H9 (cell line): ENCODE data around the gene GRID1. TPM values are rescaled to one million over a fixed set of nuclear protein-coding genes. Genes with fewer than 3 reads are reported as not detected.

ENCODE experiments used
- DNase-seq: peaks from one replicate; pipeline ENCODE4 v3.0.0-alpha.2; 2017
- H2AFZ ChIP-seq: one replicate; pipeline ENCODE4 v1.6.1; 2013; ENCODE audit warnings: mild to moderate bottlenecking, low read length, control low read depth, moderate library complexity
- H2AK5ac ChIP-seq: 2 replicates; pipeline ENCODE4 v1.6.1; 2013; ENCODE audit warnings: low read length, control low read depth, mixed read lengths; ENCODE audit not compliant: insufficient read length
- H2BK120ac ChIP-seq: one replicate; pipeline ENCODE4 v1.6.1; 2013; ENCODE audit warnings: low read depth, mild to moderate bottlenecking, low read length, control low read depth, inconsistent platforms; ENCODE audit not compliant: poor library complexity, severe bottlenecking
- H2BK12ac ChIP-seq: 2 replicates; pipeline ENCODE4 v1.6.1; 2013; ENCODE audit warnings: low read length, control low read depth, mixed read lengths, low read depth; ENCODE audit not compliant: insufficient read length
- H2BK15ac ChIP-seq: 2 replicates; pipeline ENCODE4 v1.6.1; 2013; ENCODE audit warnings: low read depth, low read length, control low read depth
- H2BK20ac ChIP-seq: one replicate; pipeline ENCODE4 v1.6.1; 2013; ENCODE audit warnings: low read depth, mild to moderate bottlenecking, low read length, control low read depth, inconsistent platforms; ENCODE audit not compliant: poor library complexity, severe bottlenecking
- H2BK5ac ChIP-seq: 2 replicates; pipeline ENCODE4 v1.6.1; 2013; ENCODE audit warnings: low read length, control low read depth, mixed read lengths; ENCODE audit not compliant: insufficient read length
- H3K14ac ChIP-seq: 2 replicates; pipeline ENCODE4 v1.6.1; 2013; ENCODE audit warnings: low read length, control low read depth; ENCODE audit not compliant: insufficient read depth
- H3K18ac ChIP-seq: 2 replicates; pipeline ENCODE4 v1.6.1; 2013; ENCODE audit warnings: low read depth, mild to moderate bottlenecking, mixed read lengths, low read length, control low read depth; ENCODE audit not compliant: insufficient read length
- H3K23ac ChIP-seq: 2 replicates; pipeline ENCODE4 v1.6.1; 2013; ENCODE audit warnings: low read length, control low read depth, mixed read lengths, low read depth; ENCODE audit not compliant: insufficient read length
- H3K23me2 ChIP-seq: 2 replicates; pipeline ENCODE4 v1.6.1; 2013; ENCODE audit warnings: low read depth, mild to moderate bottlenecking, mixed read lengths, low read length, control low read depth; ENCODE audit not compliant: insufficient read length, poor library complexity, severe bottlenecking
- H3K27ac ChIP-seq: 2 replicates; pipeline ENCODE4 v1.5.1; 2013; ENCODE audit warnings: low read length, control low read depth, mixed read lengths, low read depth; ENCODE audit not compliant: insufficient read length
- H3K27me3 ChIP-seq: 2 replicates; pipeline ENCODE4 v1.6.1; 2013; ENCODE audit warnings: low read length, control low read depth, inconsistent platforms; ENCODE audit not compliant: insufficient read depth
- H3K4ac ChIP-seq: 2 replicates; pipeline ENCODE4 v1.6.1; 2013; ENCODE audit warnings: low read depth, mild to moderate bottlenecking, control low read depth, inconsistent platforms, low read length, moderate library complexity
- H3K4me1 ChIP-seq: 2 replicates; pipeline ENCODE4 v1.6.1; 2013; ENCODE audit warnings: low read length, control low read depth, inconsistent platforms; ENCODE audit not compliant: insufficient read depth
- H3K4me2 ChIP-seq: 2 replicates; pipeline ENCODE4 v1.6.1; 2013; ENCODE audit warnings: low read length, control low read depth, mixed read lengths; ENCODE audit not compliant: insufficient read length, insufficient read depth
- H3K56ac ChIP-seq: 2 replicates; pipeline ENCODE4 v1.6.1; 2013; ENCODE audit warnings: low read depth, mild to moderate bottlenecking, mixed read lengths, low read length, control low read depth; ENCODE audit not compliant: insufficient read length
- H3K79me1 ChIP-seq: 2 replicates; pipeline ENCODE4 v1.6.1; 2013; ENCODE audit warnings: low read depth, mild to moderate bottlenecking, moderate library complexity, low read length, control low read depth, inconsistent platforms; ENCODE audit not compliant: insufficient read depth, poor library complexity, severe bottlenecking
- H3K79me2 ChIP-seq: 2 replicates; pipeline ENCODE4 v1.6.1; 2013; ENCODE audit warnings: low read length, control low read depth, inconsistent platforms; ENCODE audit not compliant: insufficient read depth
- H3K9ac ChIP-seq: 2 replicates; pipeline ENCODE4 v1.6.1; 2013; ENCODE audit warnings: low read length, control low read depth, mixed read lengths; ENCODE audit not compliant: insufficient read length; ENCODE audit errors: extremely low read depth
- H3K9me3 ChIP-seq: one replicate; pipeline ENCODE4 v1.6.1; 2013; ENCODE audit warnings: low read depth, low read length, inconsistent platforms; ENCODE audit not compliant: control insufficient read depth
- H3T11ph ChIP-seq: one replicate; pipeline ENCODE4 v1.6.1; 2013; ENCODE audit warnings: mild to moderate bottlenecking, low read length, control low read depth, inconsistent platforms
- H4K20me1 ChIP-seq: one replicate; pipeline ENCODE4 v1.6.1; 2013; ENCODE audit not compliant: control insufficient read depth, insufficient read length, insufficient read depth
- H4K5ac ChIP-seq: 2 replicates; pipeline ENCODE4 v1.6.1; 2013; ENCODE audit warnings: low read depth, mild to moderate bottlenecking, mixed read lengths, low read length, control low read depth; ENCODE audit not compliant: insufficient read length
- H4K8ac ChIP-seq: replicated peaks from 2 replicates; pipeline ENCODE4 v1.6.1; 2013; ENCODE audit warnings: low read length, control low read depth, mixed read lengths, low read depth; ENCODE audit not compliant: insufficient read length
- H4K91ac ChIP-seq: 2 replicates; pipeline ENCODE4 v1.6.1; 2013; ENCODE audit warnings: low read depth, mild to moderate bottlenecking, moderate library complexity, mixed read lengths, low read length, control low read depth; ENCODE audit not compliant: insufficient read length
- H3K27ac Mint-ChIP-seq, 3 experiments: 2 replicates in 2 of 3; 3 replicates in 1 of 3; pipeline ENCODE4 v1.8.0; 2020 to 2021; ENCODE audit warnings: mixed read lengths in 3 of 3, mild to moderate bottlenecking in 1 of 3, moderate library complexity in 1 of 3
- H3K27me3 Mint-ChIP-seq: 2 replicates; pipeline ENCODE4 v1.8.0; 2021; ENCODE audit warnings: low read depth, mild to moderate bottlenecking, moderate library complexity, mixed read lengths
- H3K36me3 Mint-ChIP-seq, 3 experiments: 2 replicates in 2 of 3; 3 replicates in 1 of 3; pipeline ENCODE4 v1.8.0; 2020 to 2021; ENCODE audit warnings: low read depth in 3 of 3, mixed read lengths in 3 of 3; ENCODE audit not compliant: insufficient read depth in 1 of 3
- H3K4me1 Mint-ChIP-seq, 2 experiments: 2 replicates each; pipeline ENCODE4 v1.8.0; 2020; ENCODE audit warnings: mixed read lengths in 2 of 2
- H3K4me3 Mint-ChIP-seq, 2 experiments: 2 replicates in 1 of 2; 3 replicates in 1 of 2; pipeline ENCODE4 v1.8.0; 2020 to 2021; ENCODE audit warnings: mild to moderate bottlenecking in 2 of 2, mixed read lengths in 2 of 2, moderate library complexity in 1 of 2
- H3K9me3 Mint-ChIP-seq, 2 experiments: 2 replicates in 1 of 2; 3 replicates in 1 of 2; pipeline ENCODE4 v1.8.0; 2020; ENCODE audit warnings: mild to moderate bottlenecking in 2 of 2, mixed read lengths in 2 of 2, moderate library complexity in 1 of 2
- WGBS: extraction: QIAGEN DNeasy Blood & Tissue Kit; methylation state at CpG from one replicate; pipeline ENCODE4 v1.1.7; 2013; ENCODE audit warnings: missing lambda C conversion rate, low lambda C conversion rate, mixed read lengths; ENCODE audit not compliant: insufficient read length; ENCODE audit errors: extremely low coverage; 5-methylcytosine and 5-hydroxymethylcytosine counted together
- total RNA-seq: library from RNA; stranded (reverse); gene quantifications from 2 replicates; pipeline ENCODE4 v1.2.1, GENCODE V29; 2021
- TF ChIP-seq, protein P1 (sequence below): fragments of 200-600 bp; sonication (generic); conservative IDR thresholded peaks from 3 replicates; pipeline ENCODE4 v1.8.0; 2021; ENCODE audit warnings: antibody characterized with exemption, mild to moderate bottlenecking

GRID1 gene
- total RNA-seq, 1 experiment from 2014 or later = 0.35 TPM

DNA sequence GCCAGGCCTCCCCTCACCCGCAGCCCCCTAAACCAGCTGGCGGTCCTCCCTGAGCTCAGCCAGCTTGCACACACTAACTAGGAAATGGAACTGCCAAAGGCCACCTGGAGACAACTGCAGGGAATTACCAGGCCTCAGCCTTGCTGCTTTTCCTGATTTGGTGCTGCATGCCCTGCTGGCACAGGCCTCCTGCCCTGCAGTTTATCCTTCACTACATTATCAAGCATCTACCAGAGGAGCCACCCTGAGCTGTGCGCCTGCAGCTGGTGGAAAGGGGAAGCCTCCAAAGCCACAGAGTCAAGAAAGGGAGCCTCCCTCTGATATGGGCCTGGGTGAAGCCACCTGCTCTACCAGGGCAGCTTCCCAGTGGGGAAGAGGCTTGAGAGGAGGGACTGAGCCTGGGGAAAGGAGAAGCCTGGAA is 139.8 kb downstream of the GRID1 start:
- Histone ChIP-seq H3K79me1 (no peaks in the 10 kb centered on the region), H3K18ac (no peak overlapping the region), H2BK20ac (no peak overlapping the region), H2BK5ac (no peak overlapping the region), H4K8ac (no peak overlapping the region), H2BK12ac (no peak overlapping the region), H3K27ac (no peak overlapping the region), H3K14ac (no peak overlapping the region; the same call in 1 of the 2 replicates), H3K27me3 (no peaks in the 10 kb centered on the region), H3K23me2 (no peaks in the 10 kb centered on the region), H4K20me1 (no peaks in the 10 kb centered on the region), H3K79me2 (no peaks in the 10 kb centered on the region), H3K4me1 (0 out of 2 replicates have a peak, but pooled peaks cover 2% of the 10 kb centered on the region), H3K4me2 (no peak overlapping the region), H3T11ph (no peak overlapping the region), H3K9ac (no peak overlapping the region), H2AFZ (no peak overlapping the region), H2AK5ac (no peak overlapping the region), H4K5ac (no peak overlapping the region), H2BK15ac (no peak overlapping the region), H3K4ac (no peak overlapping the region), H2BK120ac (no peak overlapping the region), H3K9me3 (no peaks in the 10 kb centered on the region), H3K23ac (no peak overlapping the region), H4K91ac (no peak overlapping the region), H3K56ac (no peak overlapping the region)
- Mint-ChIP-seq H3K9me3 (no peaks in the 10 kb centered on the region), H3K36me3 (no peaks in the 10 kb centered on the region; a peak in 1 of 7 replicates), H3K4me1 (peaks cover 11 to 12% of the 10 kb centered on the region in 2 experiments), H3K27me3 (no peaks in the 10 kb centered on the region; the same call in none of the 2 replicates), H3K27ac (peak overlapping the region in 2 of 3 experiments; percentile 53 to 88; a peak in 3 of 7 replicates), H3K4me3 (no peak overlapping the region)
- no peak for DNase-seq
- WGBS = no CpG with 5 or more reads among the region's 3 CpGs
- TF ChIP-seq, protein P1, sequence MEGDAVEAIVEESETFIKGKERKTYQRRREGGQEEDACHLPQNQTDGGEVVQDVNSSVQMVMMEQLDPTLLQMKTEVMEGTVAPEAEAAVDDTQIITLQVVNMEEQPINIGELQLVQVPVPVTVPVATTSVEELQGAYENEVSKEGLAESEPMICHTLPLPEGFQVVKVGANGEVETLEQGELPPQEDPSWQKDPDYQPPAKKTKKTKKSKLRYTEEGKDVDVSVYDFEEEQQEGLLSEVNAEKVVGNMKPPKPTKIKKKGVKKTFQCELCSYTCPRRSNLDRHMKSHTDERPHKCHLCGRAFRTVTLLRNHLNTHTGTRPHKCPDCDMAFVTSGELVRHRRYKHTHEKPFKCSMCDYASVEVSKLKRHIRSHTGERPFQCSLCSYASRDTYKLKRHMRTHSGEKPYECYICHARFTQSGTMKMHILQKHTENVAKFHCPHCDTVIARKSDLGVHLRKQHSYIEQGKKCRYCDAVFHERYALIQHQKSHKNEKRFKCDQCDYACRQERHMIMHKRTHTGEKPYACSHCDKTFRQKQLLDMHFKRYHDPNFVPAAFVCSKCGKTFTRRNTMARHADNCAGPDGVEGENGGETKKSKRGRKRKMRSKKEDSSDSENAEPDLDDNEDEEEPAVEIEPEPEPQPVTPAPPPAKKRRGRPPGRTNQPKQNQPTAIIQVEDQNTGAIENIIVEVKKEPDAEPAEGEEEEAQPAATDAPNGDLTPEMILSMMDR = no peak
